ENCODE measurements around the gene CDK2.
"Not testable (repeated sequence)": the region's sequence is repeated elsewhere in the genome, so short reads cannot be mapped to it uniquely, and the experiment has no call there.

Gene CDK2

GRCh38 chr12:55966408-55967281 is at the start of gene CDK2:
Gene CDK2, plus strand, starts transcription at chr12:55966830. Its CDS starts 179 bp downstream, at chr12:55967009.
- DNase-seq (ENCODE audit: low read depth), result no peak

- DNase-seq (ENCODE audit: low read depth), result not testable (repeated sequence)
These were observed 47.6 kb upstream of the CDK2 start for GRCh38 chr12:55919032-55919431.

GRCh38 chr12:55922126-55922525 is 44.5 kb upstream of the CDK2 start:
- no peak for DNase-seq (ENCODE audit: low read depth)

- DNase-seq (ENCODE audit: low read depth), result not testable (repeated sequence)
These were observed 43.0 kb upstream of the CDK2 start for GRCh38 chr12:55923648-55924047.

- DNase-seq (ENCODE audit: low read depth), result no peak
These were observed 41.3 kb upstream of the CDK2 start for GRCh38 chr12:55925371-55925770.

- no peak for DNase-seq (ENCODE audit: low read depth)
These were observed 40.5 kb upstream of the CDK2 start for GRCh38 chr12:55925870-55926737.

GRCh38 chr12:55926738-55927587 is 39.7 kb upstream of the CDK2 start:
- peak; percentile 66 for DNase-seq (ENCODE audit: low read depth)

- no peak for DNase-seq (ENCODE audit: low read depth)
These were observed 38.8 kb upstream of the CDK2 start, which contains the start of gene PYM1 for GRCh38 chr12:55927588-55928502. Gene PYM1, minus strand, starts transcription at chr12:55927894. Its CDS starts 133 bp downstream, at chr12:55927761.

GRCh38 chr12:55929306-55929791 is 37.3 kb upstream of the CDK2 start:
- DNase-seq (ENCODE audit: low read depth), result no peak

- peak; percentile 43 for DNase-seq (ENCODE audit: low read depth)
These were observed 35.8 kb upstream of the CDK2 start, which contains the start of gene DGKA for GRCh38 chr12:55930771-55931316. Gene DGKA, plus strand, starts transcription at chr12:55931162. Its CDS starts 5,342 bp downstream, at chr12:55936504.

- DNase-seq (ENCODE audit: low read depth), result no peak
These were observed 35.3 kb upstream of the CDK2 start for GRCh38 chr12:55931317-55931779.

GRCh38 chr12:55931780-55932550 is 34.7 kb upstream of the CDK2 start:
- DNase-seq (ENCODE audit: low read depth), result no peak

- no peak for DNase-seq (ENCODE audit: low read depth)
These were observed 34.1 kb upstream of the CDK2 start for GRCh38 chr12:55932551-55932910.

- no peak for DNase-seq (ENCODE audit: low read depth)
These were observed 33.3 kb upstream of the CDK2 start for GRCh38 chr12:55933169-55933798.

GRCh38 chr12:55933799-55934742 is 32.6 kb upstream of the CDK2 start:
- DNase-seq (ENCODE audit: low read depth), result no peak

- DNase-seq (ENCODE audit: low read depth), result no peak
These were observed 31.9 kb upstream of the CDK2 start for GRCh38 chr12:55934773-55935172.

- no peak for DNase-seq (ENCODE audit: low read depth)
These were observed 30.9 kb upstream of the CDK2 start for GRCh38 chr12:55935738-55936151.

GRCh38 chr12:55937981-55938380 is 28.6 kb upstream of the CDK2 start:
- no peak for DNase-seq (ENCODE audit: low read depth)
